Ecto neural progenitor cell (in vitro differentiated cells): ENCODE measurements around the gene ELP6.
"Not testable (repeated sequence)": the region's sequence is repeated elsewhere in the genome, so short reads cannot be mapped to it uniquely, and the experiment has no call there.

ENCODE experiments used
- DNase-seq: peaks from one replicate; pipeline ENCODE4 v3.0.0-alpha.2; 2018; ENCODE audit warnings: low spot score

ELP6 gene

GRCh38 chr3:47459534-47460085, 53.9 kb downstream of the ELP6 start:
- not testable (repeated sequence) for DNase-seq

DNA sequence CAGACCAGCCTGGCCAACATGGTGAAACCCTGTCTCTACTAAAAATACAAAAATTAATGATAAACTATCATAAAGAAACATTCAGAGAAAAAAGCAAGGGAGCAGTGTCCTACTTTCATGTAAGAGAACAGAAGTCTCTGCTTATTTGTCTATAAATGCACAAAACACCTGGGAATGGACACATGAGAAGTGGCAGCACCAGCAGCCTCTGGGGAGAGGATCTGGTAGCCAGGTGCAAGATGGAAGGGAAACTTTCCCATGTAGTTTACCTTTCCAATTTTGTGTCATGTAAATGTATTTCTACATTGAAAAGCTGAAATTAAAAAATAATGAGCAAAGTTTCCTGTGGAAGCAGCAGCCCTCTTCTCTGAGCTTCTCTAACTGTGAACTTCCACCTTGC, 56.5 kb downstream of the ELP6 start:
- no peak for DNase-seq

DNA sequence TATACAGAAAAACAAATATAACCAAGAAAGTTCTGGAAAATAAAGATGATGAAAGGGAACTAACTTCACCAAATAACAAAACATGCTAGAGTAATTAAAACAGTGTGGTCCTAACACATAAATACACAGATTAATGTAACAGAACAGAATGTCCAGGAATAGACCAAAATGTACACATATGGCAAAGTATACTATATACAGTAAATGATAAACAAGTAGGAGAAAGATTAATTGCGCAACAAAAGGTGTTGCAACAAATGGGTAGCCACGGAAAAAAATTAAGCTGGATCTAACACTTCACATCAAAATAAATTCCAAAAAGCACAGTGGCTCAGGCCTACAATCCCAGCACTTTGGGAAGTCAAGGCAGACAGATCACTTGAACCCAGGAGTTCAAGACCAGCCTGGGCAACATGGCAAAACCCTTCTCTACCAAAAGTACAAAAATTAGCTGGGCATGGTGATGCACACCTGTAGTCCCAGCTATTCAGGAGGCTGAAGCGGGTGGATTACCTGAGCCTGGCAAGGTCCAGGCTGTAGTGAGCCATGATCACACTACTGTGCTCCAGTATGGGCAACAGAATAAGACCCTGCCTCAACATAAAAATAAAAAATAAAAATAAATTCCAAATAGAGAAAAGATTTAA, 57.6 kb downstream of the ELP6 start:
- DNase-seq: no peak

DNA sequence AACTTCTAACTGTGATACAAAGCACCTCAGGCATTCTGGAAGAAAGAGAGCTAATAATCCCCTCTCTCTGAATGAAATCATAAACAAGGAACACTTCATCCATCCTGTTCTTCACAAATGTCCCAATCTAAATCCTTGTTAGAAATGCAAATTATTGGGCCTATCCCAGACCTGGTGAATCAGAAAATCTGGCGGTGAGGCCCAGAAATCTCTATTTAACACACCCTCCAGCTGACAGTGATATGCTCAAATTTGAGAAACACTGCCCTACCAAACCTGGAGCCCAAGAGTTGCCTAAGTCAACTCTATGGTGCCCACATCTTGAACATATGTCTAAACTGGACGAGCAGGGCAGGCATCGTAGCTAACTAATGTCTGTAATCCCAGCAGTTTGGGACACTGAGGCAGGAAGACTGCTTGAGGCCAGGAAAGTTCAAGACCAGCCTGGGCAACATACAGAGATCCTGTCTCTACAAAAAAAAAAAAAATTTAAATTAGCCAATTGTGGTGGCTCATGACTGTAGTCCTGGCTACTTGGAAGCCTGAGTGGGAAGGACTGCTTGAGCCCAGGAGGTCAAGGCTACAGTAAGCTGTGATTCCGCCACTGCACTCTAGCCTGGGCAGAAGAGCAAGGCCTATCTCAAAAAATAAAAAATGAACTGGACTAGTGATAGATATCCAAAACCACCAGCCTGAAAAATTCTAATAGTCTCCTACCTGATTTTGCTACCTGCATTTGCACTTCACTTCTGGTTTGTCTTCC, 60.9 kb downstream of the ELP6 start:
- no peak for DNase-seq
